SK-N-SH (cell line): ENCODE results near the gene BOLA3. TPM values are rescaled to one million over a fixed set of nuclear protein-coding genes. Genes with fewer than 3 reads are reported as not detected.
A peak's percentile ranks its signal among the peaks of the same experiment; 100 is the strongest.

Experiments used
- CTCF ChIA-PET: fragments of 300-600, 350-600 bp; formaldehyde crosslinking; extraction: SDS; loops from one replicate; lab custom pipeline; 2021; lab: Yijun Ruan, JAX
- POLR2A ChIA-PET: fragments of 350-600 bp; sonication (Branson Sonifier 250); formaldehyde crosslinking; extraction: SDS; loops from one replicate; lab custom pipeline; 2020; ENCODE audit warnings: antibody characterized with exemption, inconsistent platforms; lab: Yijun Ruan, JAX
- DNase-seq: peaks from one replicate; pipeline ENCODE4 v3.0.0; 2012
- H2AFZ ChIP-seq: fragments of 200-600 bp; sonication (generic); 2 replicates; pipeline ENCODE4 v1.8.1; 2016; ENCODE audit warnings: antibody characterized with exemption, mild to moderate bottlenecking, low read depth
- H3F3A ChIP-seq: fragments of 200-600 bp; sonication (generic); replicated peaks from 2 replicates; pipeline ENCODE3; 2016; ENCODE audit warnings: antibody characterized with exemption, mild to moderate bottlenecking; ENCODE audit not compliant: insufficient read depth
- H3K27ac ChIP-seq, 2 experiments: fragments of 200-500 bp in 1 of 2; fragments of 200-600 bp in 1 of 2; sonication (Bioruptor generic) in 1 of 2; sonication (generic), shearing (Covaris generic) in 1 of 2; 2 replicates each; pipeline versions ENCODE4 v1.5.1 to v1.6.1; 2014 to 2016; ENCODE audit warnings: low read depth in 2 of 2, inconsistent platforms in 1 of 2, low read length in 1 of 2, mild to moderate bottlenecking in 1 of 2, mixed read lengths in 1 of 2
- H3K27me3 ChIP-seq: fragments of 200-600 bp; sonication (generic), shearing (Covaris generic); 2 replicates; pipeline ENCODE4 v1.6.1; 2016; ENCODE audit warnings: mixed run types; ENCODE audit not compliant: insufficient read depth
- H3K36me3 ChIP-seq, 2 experiments: fragments of 200-500 bp in 1 of 2; fragments of 200-600 bp in 1 of 2; sonication (Bioruptor generic) in 1 of 2; sonication (generic) in 1 of 2; replicated peaks in 1 of 2; 2 replicates each; pipeline versions ENCODE3 to v1.5.1; 2014 to 2016; ENCODE audit warnings: low read length in 1 of 2, mild to moderate bottlenecking in 1 of 2; ENCODE audit not compliant: insufficient read depth in 2 of 2, control insufficient read depth in 1 of 2
- H3K4me1 ChIP-seq, 2 experiments: fragments of 200-500 bp in 1 of 2; fragments of 200-600 bp in 1 of 2; sonication (Bioruptor generic) in 1 of 2; sonication (generic), shearing (Covaris generic) in 1 of 2; 2 replicates each; pipeline versions ENCODE4 v1.5.1 to v1.6.1; 2014 to 2016; ENCODE audit warnings: low read depth in 1 of 2, low read length in 1 of 2, mixed run types in 1 of 2; ENCODE audit not compliant: insufficient read depth in 2 of 2, control insufficient read depth in 1 of 2
- H3K4me2 ChIP-seq: fragments of 200-600 bp; sonication (generic), shearing (Covaris generic); 2 replicates; pipeline ENCODE4 v1.6.1; 2017; ENCODE audit warnings: mixed run types
- H3K4me3 ChIP-seq, 2 experiments: fragments of 200-500 bp in 1 of 2; fragments of 200-600 bp in 1 of 2; sonication (Bioruptor generic) in 1 of 2; sonication (generic), shearing (Covaris generic) in 1 of 2; 2 replicates each; pipeline versions ENCODE4 v1.5.1 to v1.8.1; 2014 to 2016; ENCODE audit warnings: low read depth in 2 of 2, inconsistent platforms in 1 of 2, low read length in 1 of 2, mild to moderate bottlenecking in 1 of 2, mixed read lengths in 1 of 2, moderate library complexity in 1 of 2
- H3K79me2 ChIP-seq: fragments of 200-600 bp; sonication (generic); 2 replicates; pipeline ENCODE4 v1.8.1; 2017; ENCODE audit warnings: mild to moderate bottlenecking; ENCODE audit not compliant: insufficient read depth
- H3K9ac ChIP-seq: fragments of 200-600 bp; sonication (generic); 2 replicates; pipeline ENCODE4 v1.6.1; 2017; ENCODE audit warnings: mixed run types
- H3K9me2 ChIP-seq: fragments of 200-600 bp; sonication (generic); 2 replicates; pipeline ENCODE4 v1.6.1; 2017; ENCODE audit warnings: mixed run types
- H3K9me3 ChIP-seq: fragments of 200-600 bp; sonication (generic); 2 replicates; pipeline ENCODE4 v1.6.1; 2017; ENCODE audit warnings: mixed run types, mild to moderate bottlenecking, moderate library complexity
- H4K20me1 ChIP-seq: fragments of 200-600 bp; sonication (generic); 2 replicates; pipeline ENCODE4 v1.6.1; 2017; ENCODE audit warnings: mild to moderate bottlenecking, mixed run types; ENCODE audit not compliant: insufficient read depth
- CHD2 ChIP-seq: fragments of 150-350 bp; IDR thresholded peaks from 2 replicates; pipeline ENCODE4 v1.6.1; 2018; ENCODE audit warnings: low read length; ENCODE audit not compliant: partially characterized antibody
- ELF1 ChIP-seq: IDR thresholded peaks from 2 replicates; pipeline ENCODE4 v1.4.0; 2012
- FOXM1 ChIP-seq: IDR thresholded peaks from 2 replicates; pipeline ENCODE4 v1.4.0; 2012; ENCODE audit warnings: low read depth, mild to moderate bottlenecking
- MEF2A ChIP-seq: IDR thresholded peaks from 2 replicates; pipeline ENCODE4 v1.4.0; 2012; ENCODE audit warnings: low read depth, borderline replicate concordance
- MXI1 ChIP-seq: IDR thresholded peaks from 2 replicates; pipeline ENCODE4 v1.6.1; 2012; ENCODE audit warnings: mild to moderate bottlenecking, low read depth, low read length, improper control_type of control experiment
- NFIC ChIP-seq: IDR thresholded peaks from 2 replicates; pipeline ENCODE4 v1.4.0; 2012; ENCODE audit warnings: borderline replicate concordance
- NRF1 ChIP-seq: IDR thresholded peaks from 2 replicates; pipeline ENCODE4 v1.6.1; 2012; ENCODE audit warnings: low read depth, mild to moderate bottlenecking, low read length
- POLR2AphosphoS5 ChIP-seq: IDR thresholded peaks from 2 replicates; pipeline ENCODE4 v1.6.1; 2012; ENCODE audit warnings: low read depth, low read length
- RAD21 ChIP-seq: IDR thresholded peaks from 2 replicates; pipeline ENCODE4 v1.6.1; 2012; ENCODE audit warnings: mild to moderate bottlenecking, low read length
- RCOR1 ChIP-seq: fragments of 150-350 bp; IDR thresholded peaks from 2 replicates; pipeline ENCODE4 v1.6.1; 2017; ENCODE audit warnings: antibody characterized with exemption, low read length
- SIN3A ChIP-seq: IDR thresholded peaks from 2 replicates; pipeline ENCODE4 v1.6.1; 2012; ENCODE audit warnings: low read depth, mild to moderate bottlenecking, low read length, moderate library complexity, borderline replicate concordance
- SMC3 ChIP-seq: IDR thresholded peaks from 2 replicates; pipeline ENCODE4 v1.6.1; 2012; ENCODE audit warnings: low read depth, low read length, improper control_type of control experiment
- TAF1 ChIP-seq: IDR thresholded peaks from 2 replicates; pipeline ENCODE4 v1.6.1; 2012; ENCODE audit warnings: low read depth, mild to moderate bottlenecking, low read length, moderate library complexity, borderline replicate concordance
- WGBS: methylation state at CpG from one replicate; pipeline ENCODE4 v1.1.6; 2017; ENCODE audit warnings: low lambda C conversion rate; 5-methylcytosine and 5-hydroxymethylcytosine counted together
- polyA plus RNA-seq, 3 experiments: library from polyadenylated mRNA; depleted of rRNA; stranded (reverse); fragments of >200 nt; gene quantifications; 2 replicates each; pipeline ENCODE4 v1.2.3, GENCODE V29; 2012
- TF ChIP-seq, protein P1 (sequence below): IDR thresholded peaks from 2 replicates; pipeline ENCODE4 v1.4.0; 2012; ENCODE audit warnings: low read depth, borderline replicate concordance
- TF ChIP-seq, protein P2 (sequence below): IDR thresholded peaks from 2 replicates; pipeline ENCODE4 v1.6.1; 2012; ENCODE audit warnings: mild to moderate bottlenecking, low read depth, low read length, moderate library complexity
- TF ChIP-seq, protein P3 (sequence below): IDR thresholded peaks from 2 replicates; pipeline ENCODE4 v1.4.0; 2012; ENCODE audit warnings: low read depth
- TF ChIP-seq, protein P4 (sequence below): fragments of 200-600 bp; sonication (generic); IDR thresholded peaks from 2 replicates; pipeline ENCODE4 v1.6.1; 2017; ENCODE audit warnings: antibody characterized with exemption, mild to moderate bottlenecking, moderate library complexity
- TF ChIP-seq, protein P5 (sequence below): IDR thresholded peaks from 2 replicates; pipeline ENCODE4; 2012

The BOLA3 gene
- polyA plus RNA-seq, 1 of the 3 experiments (the other 2 are of a cell fraction) = 90.1 TPM

DNA sequence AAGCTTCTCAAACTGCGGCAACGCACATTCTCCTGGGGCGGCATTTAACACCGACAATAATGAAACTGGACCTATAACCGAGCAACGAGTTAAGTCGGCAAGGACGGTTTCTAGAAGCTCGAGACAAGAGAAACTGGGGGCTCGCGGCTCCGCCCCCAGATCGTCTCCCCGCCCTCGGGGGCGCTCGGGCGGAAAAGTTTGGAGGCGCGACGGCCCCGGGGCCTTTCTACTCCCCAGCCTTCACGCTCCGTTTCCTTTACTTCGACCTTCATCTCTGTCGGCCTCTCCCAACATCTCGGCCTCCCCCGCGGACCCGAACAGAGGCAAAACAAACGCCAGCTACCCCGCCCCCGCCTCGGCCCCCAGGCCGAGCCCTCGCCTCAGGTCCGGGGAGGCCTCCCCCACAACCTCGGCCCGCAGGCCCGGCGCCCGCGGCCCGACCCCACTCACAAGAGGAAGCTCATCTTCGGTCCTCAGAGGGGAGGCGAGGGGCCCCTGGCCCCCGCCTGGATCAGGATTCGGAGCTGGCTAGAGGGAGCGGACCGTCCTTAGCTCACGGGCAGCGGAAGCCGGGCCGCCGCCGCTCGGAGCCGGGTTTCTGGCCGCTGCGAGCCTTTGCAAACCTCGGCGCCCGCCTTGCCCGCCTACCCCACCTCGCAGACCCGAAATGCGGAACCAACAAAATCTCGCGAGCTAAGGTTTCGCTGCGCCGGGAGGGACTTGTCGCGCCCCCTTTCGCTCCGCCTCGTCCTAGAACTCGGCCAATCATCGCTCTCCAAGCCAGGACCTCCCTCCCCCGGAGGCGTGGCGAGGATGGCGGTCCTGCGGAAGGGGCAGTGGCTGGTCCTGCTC, 30.7 kb upstream of the BOLA3 start, which contains the start of gene MOB1A:
Gene MOB1A, minus strand, starts transcription at position 669 of the 852 bp plus-strand sequence. Its CDS starts 205 bp downstream, at position 464.
- Histone ChIP-seq H3K36me3 (peaks cover 0 to 28% of the 10 kb centered on the region in 2 experiments), H3K79me2 (peaks cover 51% of the 10 kb centered on the region), H3K27me3 (no peaks in the 10 kb centered on the region), H3F3A (peaks cover 24% of the 10 kb centered on the region), H3K9me3 (no peaks in the 10 kb centered on the region), H3K4me2 (peak within 1 kb of the TSS; percentile 72), H3K9me2 (no peaks in the 10 kb centered on the region), H4K20me1 (peaks cover 47% of the 10 kb centered on the region), H3K9ac (peak within 1 kb of the TSS; percentile 99), H3K27ac (peak within 1 kb of the TSS; percentile 87 to 94), H3K4me1 (peaks cover 4 to 6% of the 10 kb centered on the region in 2 experiments; a peak in 3 of 4 replicates), H3K4me3 (peak within 1 kb of the TSS; percentile 71 to 96), H2AFZ (peak within 1 kb of the TSS; percentile 89)
- ChIA-PET POLR2A (interaction anchor here (0.6 to 2.6 kb wide), 16 partner anchors 10 to 441 kb away, joined by 3 to 24 read pairs (median 4); partner anchors contain the start of genes BOLA3, C2orf81, DGUOK and MTHFD2), CTCF (interaction anchor here (0.8 to 2.0 kb wide), 11 partner anchors 9 to 389 kb away, joined by 3 to 9 read pairs (median 4); partner anchors contain the start of gene MTHFD2)
- peak; percentile 97 for DNase-seq
- WGBS = 1% methylated on average over 52 of the region's 84 CpGs
- TF ChIP-seq RCOR1 (no peak), CHD2 (peak; percentile 99), NFIC (no peak), TAF1 (peak; percentile 87; the same call in 1 of the 2 replicates), FOXM1 (no peak), ELF1 (peak; percentile 87), NRF1 (peak; percentile 64), MXI1 (peak; percentile 73), MEF2A (no peak), RAD21 (no peak), SIN3A (peak; percentile 79; the same call in 1 of the 2 replicates), POLR2AphosphoS5 (peak; percentile 95; the same call in 1 of the 2 replicates), SMC3 (no peak)
- TF ChIP-seq, protein P1, sequence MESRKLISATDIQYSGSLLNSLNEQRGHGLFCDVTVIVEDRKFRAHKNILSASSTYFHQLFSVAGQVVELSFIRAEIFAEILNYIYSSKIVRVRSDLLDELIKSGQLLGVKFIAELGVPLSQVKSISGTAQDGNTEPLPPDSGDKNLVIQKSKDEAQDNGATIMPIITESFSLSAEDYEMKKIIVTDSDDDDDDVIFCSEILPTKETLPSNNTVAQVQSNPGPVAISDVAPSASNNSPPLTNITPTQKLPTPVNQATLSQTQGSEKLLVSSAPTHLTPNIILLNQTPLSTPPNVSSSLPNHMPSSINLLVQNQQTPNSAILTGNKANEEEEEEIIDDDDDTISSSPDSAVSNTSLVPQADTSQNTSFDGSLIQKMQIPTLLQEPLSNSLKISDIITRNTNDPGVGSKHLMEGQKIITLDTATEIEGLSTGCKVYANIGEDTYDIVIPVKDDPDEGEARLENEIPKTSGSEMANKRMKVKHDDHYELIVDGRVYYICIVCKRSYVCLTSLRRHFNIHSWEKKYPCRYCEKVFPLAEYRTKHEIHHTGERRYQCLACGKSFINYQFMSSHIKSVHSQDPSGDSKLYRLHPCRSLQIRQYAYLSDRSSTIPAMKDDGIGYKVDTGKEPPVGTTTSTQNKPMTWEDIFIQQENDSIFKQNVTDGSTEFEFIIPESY = peak; percentile 96
- TF ChIP-seq, protein P2, sequence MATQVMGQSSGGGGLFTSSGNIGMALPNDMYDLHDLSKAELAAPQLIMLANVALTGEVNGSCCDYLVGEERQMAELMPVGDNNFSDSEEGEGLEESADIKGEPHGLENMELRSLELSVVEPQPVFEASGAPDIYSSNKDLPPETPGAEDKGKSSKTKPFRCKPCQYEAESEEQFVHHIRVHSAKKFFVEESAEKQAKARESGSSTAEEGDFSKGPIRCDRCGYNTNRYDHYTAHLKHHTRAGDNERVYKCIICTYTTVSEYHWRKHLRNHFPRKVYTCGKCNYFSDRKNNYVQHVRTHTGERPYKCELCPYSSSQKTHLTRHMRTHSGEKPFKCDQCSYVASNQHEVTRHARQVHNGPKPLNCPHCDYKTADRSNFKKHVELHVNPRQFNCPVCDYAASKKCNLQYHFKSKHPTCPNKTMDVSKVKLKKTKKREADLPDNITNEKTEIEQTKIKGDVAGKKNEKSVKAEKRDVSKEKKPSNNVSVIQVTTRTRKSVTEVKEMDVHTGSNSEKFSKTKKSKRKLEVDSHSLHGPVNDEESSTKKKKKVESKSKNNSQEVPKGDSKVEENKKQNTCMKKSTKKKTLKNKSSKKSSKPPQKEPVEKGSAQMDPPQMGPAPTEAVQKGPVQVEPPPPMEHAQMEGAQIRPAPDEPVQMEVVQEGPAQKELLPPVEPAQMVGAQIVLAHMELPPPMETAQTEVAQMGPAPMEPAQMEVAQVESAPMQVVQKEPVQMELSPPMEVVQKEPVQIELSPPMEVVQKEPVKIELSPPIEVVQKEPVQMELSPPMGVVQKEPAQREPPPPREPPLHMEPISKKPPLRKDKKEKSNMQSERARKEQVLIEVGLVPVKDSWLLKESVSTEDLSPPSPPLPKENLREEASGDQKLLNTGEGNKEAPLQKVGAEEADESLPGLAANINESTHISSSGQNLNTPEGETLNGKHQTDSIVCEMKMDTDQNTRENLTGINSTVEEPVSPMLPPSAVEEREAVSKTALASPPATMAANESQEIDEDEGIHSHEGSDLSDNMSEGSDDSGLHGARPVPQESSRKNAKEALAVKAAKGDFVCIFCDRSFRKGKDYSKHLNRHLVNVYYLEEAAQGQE = no peak
- TF ChIP-seq, protein P3, sequence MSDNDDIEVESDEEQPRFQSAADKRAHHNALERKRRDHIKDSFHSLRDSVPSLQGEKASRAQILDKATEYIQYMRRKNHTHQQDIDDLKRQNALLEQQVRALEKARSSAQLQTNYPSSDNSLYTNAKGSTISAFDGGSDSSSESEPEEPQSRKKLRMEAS = no peak; the same call in 1 of the 2 replicates
- TF ChIP-seq, protein P4, sequence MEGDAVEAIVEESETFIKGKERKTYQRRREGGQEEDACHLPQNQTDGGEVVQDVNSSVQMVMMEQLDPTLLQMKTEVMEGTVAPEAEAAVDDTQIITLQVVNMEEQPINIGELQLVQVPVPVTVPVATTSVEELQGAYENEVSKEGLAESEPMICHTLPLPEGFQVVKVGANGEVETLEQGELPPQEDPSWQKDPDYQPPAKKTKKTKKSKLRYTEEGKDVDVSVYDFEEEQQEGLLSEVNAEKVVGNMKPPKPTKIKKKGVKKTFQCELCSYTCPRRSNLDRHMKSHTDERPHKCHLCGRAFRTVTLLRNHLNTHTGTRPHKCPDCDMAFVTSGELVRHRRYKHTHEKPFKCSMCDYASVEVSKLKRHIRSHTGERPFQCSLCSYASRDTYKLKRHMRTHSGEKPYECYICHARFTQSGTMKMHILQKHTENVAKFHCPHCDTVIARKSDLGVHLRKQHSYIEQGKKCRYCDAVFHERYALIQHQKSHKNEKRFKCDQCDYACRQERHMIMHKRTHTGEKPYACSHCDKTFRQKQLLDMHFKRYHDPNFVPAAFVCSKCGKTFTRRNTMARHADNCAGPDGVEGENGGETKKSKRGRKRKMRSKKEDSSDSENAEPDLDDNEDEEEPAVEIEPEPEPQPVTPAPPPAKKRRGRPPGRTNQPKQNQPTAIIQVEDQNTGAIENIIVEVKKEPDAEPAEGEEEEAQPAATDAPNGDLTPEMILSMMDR = no peak
- TF ChIP-seq, protein P5, sequence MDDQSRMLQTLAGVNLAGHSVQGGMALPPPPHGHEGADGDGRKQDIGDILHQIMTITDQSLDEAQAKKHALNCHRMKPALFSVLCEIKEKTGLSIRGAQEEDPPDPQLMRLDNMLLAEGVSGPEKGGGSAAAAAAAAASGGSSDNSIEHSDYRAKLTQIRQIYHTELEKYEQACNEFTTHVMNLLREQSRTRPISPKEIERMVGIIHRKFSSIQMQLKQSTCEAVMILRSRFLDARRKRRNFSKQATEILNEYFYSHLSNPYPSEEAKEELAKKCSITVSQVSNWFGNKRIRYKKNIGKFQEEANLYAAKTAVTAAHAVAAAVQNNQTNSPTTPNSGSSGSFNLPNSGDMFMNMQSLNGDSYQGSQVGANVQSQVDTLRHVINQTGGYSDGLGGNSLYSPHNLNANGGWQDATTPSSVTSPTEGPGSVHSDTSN = no peak
